HG02884 (cell line): ENCODE results near the gene SYCP2.
"Not testable (repeated sequence)": the region's sequence is repeated elsewhere in the genome, so short reads cannot be mapped to it uniquely, and the experiment has no call there.

ENCODE experiments used
- ATAC-seq: cut with Tn5 transposase; IDR thresholded peaks from one replicate; pipeline ENCODE4 v1.9.1; 2021; ENCODE audit warnings: mild to moderate bottlenecking, moderate library complexity; ENCODE audit not compliant: unreplicated experiment

The SYCP2 gene

GRCh38 chr20:59933296-59933848, at the start of gene SYCP2:
TSS of gene SYCP2 (minus strand) at chr20:59933637. CDS start at chr20:59922413, 11,224 bp downstream.
- no peak for ATAC-seq

GRCh38 chr20:59983076-59983475, 49.6 kb upstream of the SYCP2 start:
- ATAC-seq, result no peak

GRCh38 chr20:59977086-59977485, 43.6 kb upstream of the SYCP2 start:
- no peak for ATAC-seq

GRCh38 chr20:59976156-59976782, 42.8 kb upstream of the SYCP2 start:
- ATAC-seq, result no peak

- no peak for ATAC-seq
Measured at GRCh38 chr20:59972037-59972801, 38.8 kb upstream of the SYCP2 start.

- no peak for ATAC-seq
Measured at GRCh38 chr20:59971428-59971827, 38.0 kb upstream of the SYCP2 start.

- no peak for ATAC-seq
Measured at GRCh38 chr20:59966428-59966827, 33.0 kb upstream of the SYCP2 start.

GRCh38 chr20:59962155-59962554, 28.7 kb upstream of the SYCP2 start:
- ATAC-seq, result no peak

- ATAC-seq, result no peak
Measured at GRCh38 chr20:59961423-59961822, 28.0 kb upstream of the SYCP2 start.

- ATAC-seq, result no peak
Measured at GRCh38 chr20:59958626-59959025, 25.2 kb upstream of the SYCP2 start.

- no peak for ATAC-seq
Measured at GRCh38 chr20:59958123-59958522, 24.7 kb upstream of the SYCP2 start, which contains the start of gene CDH26. TSS of gene CDH26 (plus strand) at chr20:59958423. CDS start at chr20:59958727, 304 bp downstream.

- ATAC-seq, result not testable (repeated sequence)
Measured at GRCh38 chr20:59957568-59957967, 24.1 kb upstream of the SYCP2 start.

GRCh38 chr20:59955131-59955796, 21.8 kb upstream of the SYCP2 start:
- ATAC-seq, result no peak

- ATAC-seq, result no peak
Measured at GRCh38 chr20:59954718-59955117, 21.3 kb upstream of the SYCP2 start.

GRCh38 chr20:59949911-59950310, 16.5 kb upstream of the SYCP2 start:
- no peak for ATAC-seq

- ATAC-seq, result peak; percentile 60
Measured at GRCh38 chr20:59948828-59949720, 15.6 kb upstream of the SYCP2 start.

GRCh38 chr20:59948212-59948611, 14.8 kb upstream of the SYCP2 start:
- ATAC-seq, result no peak

- ATAC-seq, result no peak
Measured at GRCh38 chr20:59947376-59947775, 13.9 kb upstream of the SYCP2 start.

- ATAC-seq, result no peak
Measured at GRCh38 chr20:59945731-59946130, 12.3 kb upstream of the SYCP2 start.

- no peak for ATAC-seq
Measured at GRCh38 chr20:59945175-59945574, 11.7 kb upstream of the SYCP2 start.
